ENCODE measurements around the gene ADAM10.

The ADAM10 gene

DNA sequence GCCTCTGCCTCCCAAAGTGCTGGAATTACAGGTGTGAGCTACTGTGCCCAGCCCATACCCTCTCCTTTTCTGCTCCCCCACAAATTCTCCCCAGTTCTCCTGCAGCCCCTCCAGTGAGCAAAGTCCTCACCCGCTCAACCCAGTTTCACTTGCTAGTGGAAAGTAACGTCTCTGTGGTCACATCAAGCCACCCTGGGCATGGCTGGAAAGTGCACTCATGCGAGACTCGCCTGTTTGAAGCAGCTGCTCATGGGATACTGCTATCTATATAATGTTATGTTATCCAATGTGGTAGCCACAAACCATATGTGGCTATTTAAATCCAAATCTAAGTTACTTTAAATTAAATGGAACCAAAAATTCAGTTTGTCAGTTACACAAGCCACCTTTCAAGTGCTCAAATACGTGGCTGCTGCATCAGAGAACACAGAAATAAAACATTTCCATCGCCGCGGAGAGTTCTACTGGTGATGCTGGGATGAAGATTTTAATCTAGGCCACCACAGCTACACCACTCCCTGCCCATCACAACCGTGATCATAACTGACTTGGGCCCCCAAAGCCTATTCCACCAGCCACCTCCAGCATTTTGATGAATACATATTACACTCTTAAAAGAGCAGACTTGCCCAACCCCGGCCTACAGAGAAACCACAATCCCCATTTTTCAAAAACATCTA is 198.3 kb downstream of the ADAM10 start:
- no peak for DNase-seq (ENCODE audit: low read depth)

GRCh38 chr15:58549785-58550074 is 199.8 kb downstream of the ADAM10 start:
- no peak for DNase-seq (ENCODE audit: low read depth)

- no peak for DNase-seq (ENCODE audit: low read depth)
These were observed 200.3 kb downstream of the ADAM10 start for GRCh38 chr15:58549013-58549784.

DNA sequence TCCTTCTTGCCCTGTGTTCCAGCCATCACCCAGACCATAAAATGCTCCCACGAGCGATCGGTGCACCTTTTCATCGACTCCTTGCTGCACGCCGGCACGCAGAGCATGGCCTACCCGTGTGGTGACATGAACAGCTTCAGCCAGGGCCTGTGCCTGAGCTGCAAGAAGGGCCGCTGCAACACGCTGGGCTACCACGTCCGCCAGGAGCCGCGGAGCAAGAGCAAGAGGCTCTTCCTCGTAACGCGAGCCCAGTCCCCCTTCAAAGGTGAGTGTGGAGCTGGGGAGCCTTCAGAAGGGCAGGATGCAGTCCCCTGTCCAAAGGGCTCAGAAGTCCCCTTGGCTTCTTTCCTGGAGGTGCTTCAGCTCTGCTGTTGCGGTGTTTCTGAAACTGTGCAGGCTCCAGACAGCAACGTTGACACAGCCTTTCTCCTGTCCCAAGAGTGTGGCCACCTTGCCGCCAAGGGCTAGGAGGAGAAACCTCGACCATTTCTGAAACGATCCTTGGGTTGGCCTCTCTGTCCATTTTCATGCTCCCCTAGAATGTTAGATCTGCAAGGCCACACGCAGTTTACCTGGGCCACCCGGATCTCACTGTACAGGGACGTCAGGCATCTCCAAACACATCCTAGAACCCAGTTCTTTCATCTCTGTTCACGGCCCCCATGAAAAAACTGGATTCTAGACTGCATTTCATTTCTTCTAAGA is 201.0 kb downstream of the ADAM10 start:
- DNase-seq (ENCODE audit: low read depth), result no peak

GRCh38 chr15:58547628-58548307 is 201.7 kb downstream of the ADAM10 start:
- DNase-seq (ENCODE audit: low read depth), result no peak

GRCh38 chr15:58546635-58547627 is 202.6 kb downstream of the ADAM10 start:
- no peak for DNase-seq (ENCODE audit: low read depth)

GRCh38 chr15:58546066-58546591 is 203.4 kb downstream of the ADAM10 start:
- no peak for DNase-seq (ENCODE audit: low read depth)

DNA sequence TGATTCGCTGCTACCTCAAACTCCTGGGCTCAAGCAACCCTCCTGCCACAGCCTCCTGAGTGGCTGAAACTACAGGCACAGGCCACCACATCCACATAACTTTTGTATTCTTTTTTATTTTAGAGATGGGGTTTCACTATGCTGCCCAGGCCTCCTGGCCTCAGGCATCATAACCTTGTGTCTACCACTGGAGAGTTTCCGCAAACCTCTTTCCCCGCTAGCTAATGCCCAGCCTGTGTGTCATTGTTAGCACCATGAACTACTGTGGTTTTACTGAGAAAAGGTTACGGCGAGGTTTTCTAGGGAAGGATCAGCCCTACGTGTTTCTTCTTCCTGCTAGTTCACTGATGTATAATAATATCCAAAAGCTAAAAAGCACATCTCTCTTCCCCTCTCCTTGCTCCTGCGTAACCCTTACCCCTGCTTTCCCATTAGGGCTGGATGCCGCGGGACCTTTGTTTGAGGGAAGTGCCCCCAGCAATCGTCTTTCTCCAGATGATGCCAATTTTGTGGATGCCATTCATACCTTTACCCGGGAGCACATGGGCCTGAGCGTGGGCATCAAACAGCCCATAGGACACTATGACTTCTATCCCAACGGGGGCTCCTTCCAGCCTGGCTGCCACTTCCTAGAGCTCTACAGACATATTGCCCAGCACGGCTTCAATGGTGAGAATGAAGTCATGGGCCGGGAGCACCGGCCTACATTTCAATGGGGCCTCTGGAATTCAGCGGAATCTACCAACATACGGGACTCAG is 204.0 kb downstream of the ADAM10 start:
- no peak for DNase-seq (ENCODE audit: low read depth)

DNA sequence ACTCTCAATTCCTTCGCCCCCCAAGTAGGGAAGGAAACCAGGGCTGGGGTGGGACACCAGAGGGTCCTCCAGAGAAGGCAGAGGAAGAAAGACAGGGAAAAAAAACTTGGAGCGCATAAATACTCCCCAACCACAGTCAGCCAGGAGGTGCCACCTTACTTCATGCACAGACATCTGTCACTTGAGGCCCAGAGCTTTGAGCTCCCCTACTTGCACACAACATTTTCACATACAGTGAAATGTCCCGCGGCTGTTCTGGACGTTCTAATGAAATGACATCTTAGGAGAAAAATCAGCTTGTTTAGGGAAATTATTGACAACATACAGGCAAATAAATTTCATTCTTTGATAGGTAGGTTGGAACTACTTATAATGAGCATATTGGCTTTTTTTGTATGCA is 204.8 kb downstream of the ADAM10 start:
- DNase-seq (ENCODE audit: low read depth), result no peak

- no peak for DNase-seq (ENCODE audit: low read depth)
These were observed 205.7 kb downstream of the ADAM10 start for GRCh38 chr15:58543664-58544335.

DNA sequence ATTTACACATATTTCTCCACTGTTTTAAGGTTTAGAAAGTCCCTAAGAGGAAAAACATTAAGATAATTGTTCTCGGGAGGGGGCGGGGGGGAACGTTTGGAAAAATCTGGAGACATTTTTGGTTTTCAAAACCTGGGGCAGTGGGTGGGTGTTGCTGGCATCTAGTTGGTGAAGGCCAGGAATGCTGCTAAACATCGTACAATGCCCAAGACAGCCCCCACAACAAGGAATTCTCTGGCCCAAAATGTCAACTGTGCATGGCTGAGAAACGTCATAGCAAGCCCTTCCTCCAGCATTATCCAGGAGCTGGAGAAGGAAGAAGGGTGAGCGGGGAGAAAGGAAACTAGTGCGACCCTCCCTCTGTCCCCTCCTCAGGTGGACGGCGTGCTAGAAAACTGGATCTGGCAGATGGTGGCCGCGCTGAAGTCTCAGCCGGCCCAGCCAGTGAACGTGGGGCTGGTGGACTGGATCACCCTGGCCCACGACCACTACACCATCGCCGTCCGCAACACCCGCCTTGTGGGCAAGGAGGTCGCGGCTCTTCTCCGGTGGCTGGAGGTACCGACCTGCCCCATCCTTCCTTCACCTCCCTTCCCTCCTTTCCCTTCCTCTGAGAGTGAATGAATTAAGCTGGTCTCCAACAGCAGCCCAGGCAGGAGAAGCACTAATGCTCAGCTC is 208.0 kb downstream of the ADAM10 start:
- DNase-seq (ENCODE audit: low read depth), result no peak

- DNase-seq (ENCODE audit: low read depth), result no peak
These were observed 210.0 kb downstream of the ADAM10 start for GRCh38 chr15:58539548-58539947.

- DNase-seq (ENCODE audit: low read depth), result no peak
These were observed 210.6 kb downstream of the ADAM10 start for GRCh38 chr15:58538901-58539300.
